Left hindlimb (tissue), 1 donor: ENCODE results near the gene PURA.

Source experiments
- DNase-seq: peaks from one replicate; pipeline ENCODE4 v3.0.0-alpha.2; 2018

Gene PURA

GRCh38 chr5:140113699-140114263 lies at the start of gene PURA:
Gene PURA, plus strand, starts transcription at chr5:140114109. Its CDS starts 73 bp downstream, at chr5:140114182.
- peak; percentile 96 for DNase-seq

GRCh38 chr5:140072812-140073211 lies 41.1 kb upstream of the PURA start:
- no peak for DNase-seq

- DNase-seq = no peak
These were observed 40.6 kb upstream of the PURA start for GRCh38 chr5:140073296-140073695.

- no peak for DNase-seq
These were observed 38.5 kb upstream of the PURA start for GRCh38 chr5:140075371-140075770.

GRCh38 chr5:140076142-140076541 lies 37.8 kb upstream of the PURA start:
- DNase-seq = no peak

- DNase-seq = no peak
These were observed 37.1 kb upstream of the PURA start for GRCh38 chr5:140076788-140077187.

- no peak for DNase-seq
These were observed 30.8 kb upstream of the PURA start for GRCh38 chr5:140083120-140083519.

GRCh38 chr5:140083650-140084049 lies 30.3 kb upstream of the PURA start:
- no peak for DNase-seq

- DNase-seq = no peak
These were observed 29.4 kb upstream of the PURA start for GRCh38 chr5:140084541-140084940.

GRCh38 chr5:140090251-140090650 lies 23.7 kb upstream of the PURA start:
- DNase-seq = no peak

- no peak for DNase-seq
These were observed 20.7 kb upstream of the PURA start for GRCh38 chr5:140093179-140093578.

- DNase-seq = no peak
These were observed 20.0 kb upstream of the PURA start for GRCh38 chr5:140093866-140094265.

- DNase-seq = no peak
These were observed 19.0 kb upstream of the PURA start for GRCh38 chr5:140094889-140095288.

- no peak for DNase-seq
These were observed 12.7 kb upstream of the PURA start for GRCh38 chr5:140101179-140101578.

GRCh38 chr5:140103154-140103553 lies 10.8 kb upstream of the PURA start:
- no peak for DNase-seq

- no peak for DNase-seq
These were observed 9.8 kb upstream of the PURA start for GRCh38 chr5:140104100-140104499.

GRCh38 chr5:140106101-140106500 lies 7.8 kb upstream of the PURA start:
- no peak for DNase-seq

- DNase-seq = no peak
These were observed 7.1 kb upstream of the PURA start for GRCh38 chr5:140106805-140107311.

- DNase-seq = peak; percentile 94
These were observed 6.4 kb upstream of the PURA start for GRCh38 chr5:140107312-140108092.

- DNase-seq = peak; percentile 42
These were observed 5.6 kb upstream of the PURA start for GRCh38 chr5:140108093-140109017.

- peak; percentile 40 for DNase-seq
These were observed 4.7 kb upstream of the PURA start for GRCh38 chr5:140109018-140109758.
